IMR-90 (cell line): ENCODE measurements around the gene PRSS35. TPM values are rescaled to one million over a fixed set of nuclear protein-coding genes. Genes with fewer than 3 reads are reported as not detected.
"Not testable (repeated sequence)": the region's sequence is repeated elsewhere in the genome, so short reads cannot be mapped to it uniquely, and the experiment has no call there.

Experiments used
- ATAC-seq: fragments of 200-7000 bp; cut with Tn5 transposase; 2 replicates; pipeline ENCODE4 v1.9.1; 2020; ENCODE audit warnings: low read depth, mild to moderate bottlenecking, moderate library complexity
- BruUV-seq: library from RNA; stranded (reverse); fragments of 400-500 nt; replicated peaks from 2 replicates; lab custom pipeline; 2021; lab: Mats Ljungman, UMichigan
- CTCF ChIA-PET: fragments of 300-600 bp; formaldehyde crosslinking; extraction: SDS; loops from one replicate; lab custom pipeline; 2021; ENCODE audit warnings: antibody characterized with exemption; lab: Yijun Ruan, JAX
- POLR2A ChIA-PET: fragments of 300-600 bp; sonication (Branson Sonifier 250); formaldehyde crosslinking; loops from one replicate; lab custom pipeline; 2022; ENCODE audit warnings: antibody characterized with exemption; ENCODE audit not compliant: unreplicated experiment; lab: Charles Lee
- DNase-seq: peaks from one replicate; pipeline ENCODE4 v3.0.0; 2013
- H2AFZ ChIP-seq: replicated peaks from 2 replicates; pipeline ENCODE3; 2013; ENCODE audit warnings: low read length, mild to moderate bottlenecking; ENCODE audit not compliant: poor library complexity
- H2AK5ac ChIP-seq: 2 replicates; pipeline ENCODE4 v1.6.1; 2013; ENCODE audit warnings: low read depth, low read length, inconsistent platforms
- H2AK9ac ChIP-seq: replicated peaks from 2 replicates; pipeline ENCODE3; 2013; ENCODE audit warnings: mild to moderate bottlenecking, low read depth, low read length, moderate library complexity; ENCODE audit not compliant: poor library complexity
- H2BK120ac ChIP-seq: 2 replicates; pipeline ENCODE4 v1.6.1; 2013; ENCODE audit warnings: low read depth, low read length, inconsistent platforms
- H2BK15ac ChIP-seq: 3 replicates; pipeline ENCODE4 v1.6.1; 2013; ENCODE audit warnings: low read depth, low read length, inconsistent platforms
- H2BK20ac ChIP-seq: 2 replicates; pipeline ENCODE4 v1.6.1; 2013; ENCODE audit warnings: low read depth, mild to moderate bottlenecking, inconsistent platforms, low read length, moderate library complexity
- H2BK5ac ChIP-seq: 2 replicates; pipeline ENCODE4 v1.6.1; 2013; ENCODE audit warnings: mild to moderate bottlenecking, low read depth, low read length, inconsistent platforms; ENCODE audit not compliant: poor library complexity, severe bottlenecking
- H3K14ac ChIP-seq: replicated peaks from 2 replicates; pipeline ENCODE4 v1.6.1; 2013; ENCODE audit warnings: low read depth, low read length, inconsistent platforms
- H3K18ac ChIP-seq: 2 replicates; pipeline ENCODE4 v1.6.1; 2013; ENCODE audit warnings: low read depth, low read length, control low read depth
- H3K23ac ChIP-seq: 2 replicates; pipeline ENCODE4 v1.6.1; 2013; ENCODE audit warnings: low read depth, low read length, inconsistent platforms
- H3K27ac ChIP-seq: 2 replicates; pipeline ENCODE4 v1.5.1; 2013; ENCODE audit warnings: mild to moderate bottlenecking, control low read depth, low read length; ENCODE audit not compliant: insufficient read depth
- H3K27me3 ChIP-seq: 2 replicates; pipeline ENCODE4 v1.6.1; 2013; ENCODE audit warnings: low read length; ENCODE audit not compliant: control insufficient read depth, insufficient read depth
- H3K36me3 ChIP-seq: 2 replicates; pipeline ENCODE4 v1.6.1; 2013; ENCODE audit warnings: low read length, mixed read lengths; ENCODE audit not compliant: control insufficient read depth, insufficient read depth
- H3K4ac ChIP-seq: 2 replicates; pipeline ENCODE4 v1.6.1; 2013; ENCODE audit warnings: low read depth, low read length, inconsistent platforms
- H3K4me1 ChIP-seq: 2 replicates; pipeline ENCODE4 v1.6.1; 2013; ENCODE audit warnings: low read length, mixed read lengths; ENCODE audit not compliant: control insufficient read depth, insufficient read depth
- H3K4me2 ChIP-seq: 2 replicates; pipeline ENCODE4 v1.6.1; 2013; ENCODE audit warnings: low read depth, mild to moderate bottlenecking, control low read depth, low read length, moderate library complexity
- H3K4me3 ChIP-seq: 2 replicates; pipeline ENCODE4 v1.5.1; 2013; ENCODE audit warnings: low read depth, mild to moderate bottlenecking, control low read depth, low read length, moderate library complexity; ENCODE audit not compliant: insufficient read depth
- H3K56ac ChIP-seq: 2 replicates; pipeline ENCODE4 v1.6.1; 2013; ENCODE audit warnings: low read length, inconsistent platforms; ENCODE audit not compliant: insufficient read depth; ENCODE audit errors: extremely low read depth
- H3K79me1 ChIP-seq, 2 experiments: 2 replicates each; pipeline ENCODE4 v1.6.1; 2013; ENCODE audit warnings: low read length in 2 of 2, inconsistent platforms in 1 of 2, low read depth in 1 of 2
- H3K9ac ChIP-seq: 2 replicates; pipeline ENCODE4 v1.6.1; 2013; ENCODE audit warnings: low read depth, low read length, control low read depth
- H3K9me1 ChIP-seq: 2 replicates; pipeline ENCODE4 v1.6.1; 2013; ENCODE audit warnings: low read length, inconsistent platforms; ENCODE audit not compliant: insufficient read depth
- H3K9me3 ChIP-seq: 2 replicates; pipeline ENCODE4 v1.6.1; 2013; ENCODE audit warnings: low read length; ENCODE audit not compliant: control insufficient read depth, insufficient read depth
- H4K20me1 ChIP-seq: 2 replicates; pipeline ENCODE4 v1.6.1; 2013; ENCODE audit warnings: low read length, inconsistent platforms; ENCODE audit not compliant: insufficient read depth
- H4K5ac ChIP-seq: 2 replicates; pipeline ENCODE4 v1.6.1; 2013; ENCODE audit warnings: mild to moderate bottlenecking, low read depth, low read length, control low read depth
- H4K8ac ChIP-seq, 2 experiments: 2 replicates each; pipeline ENCODE4 v1.6.1; 2013; ENCODE audit warnings: low read depth in 2 of 2, low read length in 2 of 2, control low read depth in 1 of 2, inconsistent platforms in 1 of 2
- H4K91ac ChIP-seq: 2 replicates; pipeline ENCODE4 v1.6.1; 2013; ENCODE audit warnings: low read depth, low read length, inconsistent platforms; ENCODE audit not compliant: insufficient read depth
- WGBS, 2 experiments: methylation state at CpG; one replicate each; pipeline versions ENCODE4 v1.1.5 to v1.1.7; 2013; ENCODE audit warnings: missing lambda C conversion rate in 2 of 2; ENCODE audit not compliant: insufficient read length in 1 of 2; ENCODE audit errors: extremely low coverage in 2 of 2; 5-methylcytosine and 5-hydroxymethylcytosine counted together
- dilution Hi-C: fragments of 300-500 bp; cut with HindIII; formaldehyde crosslinking; loops from one replicate; pipeline ENCODE4 v1.14.3; 2018; ENCODE audit warnings: low sequenced_read_pairs; ENCODE audit not compliant: unreplicated experiment
- in situ Hi-C: fragments of 300-500 bp; cut with MboI; formaldehyde crosslinking; loops from 3 replicates; pipeline ENCODE4 v1.14.3; 2019; ENCODE audit warnings: low sequenced_read_pairs, inconsistent platforms, mixed read lengths
- intact Hi-C: fragments of 100-400 bp; cut with micrococcal nuclease; formaldehyde crosslinking; loops from 2 replicates; pipeline ENCODE4 v1.10.0; 2022
- polyA plus RNA-seq, 3 experiments: library from polyadenylated mRNA; depleted of rRNA; stranded (reverse); fragments of >200 nt; gene quantifications; 2 replicates each; pipeline ENCODE4 v1.2.3, GENCODE V29; 2012; ENCODE audit warnings: low replicate concordance in 1 of 3
- total RNA-seq: library from RNA; depleted of rRNA; stranded (reverse); fragments of >200 nt; gene quantifications from 2 replicates; pipeline ENCODE4 v1.2.3, GENCODE V29; 2012

PRSS35 gene
- total and polyA plus RNA-seq, 2 of the 4 experiments (the other 2 are of a cell fraction): 5.2 to 5.6 TPM

DNA sequence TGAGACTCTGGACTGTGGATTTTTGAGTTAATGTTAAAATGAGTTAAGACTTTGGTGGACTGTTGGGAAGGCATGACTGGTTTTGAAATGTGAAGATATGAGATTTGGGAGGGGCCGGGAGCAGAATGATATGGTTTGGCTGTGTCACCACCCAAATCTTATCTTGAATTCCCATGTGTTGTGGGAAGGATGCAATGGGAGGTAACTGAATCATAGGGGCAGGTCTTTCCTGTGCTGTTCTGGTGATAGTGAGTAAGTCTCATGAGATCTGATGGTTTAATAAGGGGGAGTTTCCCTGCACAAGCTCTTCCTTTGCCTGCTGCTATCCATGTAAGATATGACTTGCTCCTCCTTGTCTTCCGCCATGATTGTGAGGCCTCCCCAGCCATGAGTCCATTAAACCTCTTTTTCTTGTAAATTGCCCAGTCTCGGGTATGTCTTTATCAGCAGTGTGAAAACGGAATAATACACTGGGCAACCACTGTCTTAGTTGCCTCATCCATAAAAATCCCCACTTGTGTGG lies 59.4 kb downstream of the PRSS35 start:
- dilution Hi-C loops, H3K9ac ChIP-seq, H3K4ac ChIP-seq, H3K4me1 ChIP-seq, H3K4me2 ChIP-seq, H4K8ac ChIP-seq, intact Hi-C loops, H2BK20ac ChIP-seq, ATAC-seq, CTCF ChIA-PET, H4K91ac ChIP-seq, H2AK9ac ChIP-seq, in situ Hi-C loops, DNase-seq, H3K9me3 ChIP-seq, H2BK5ac ChIP-seq, H3K36me3 ChIP-seq, H3K4me3 ChIP-seq, H3K23ac ChIP-seq, H2AK5ac ChIP-seq, H4K5ac ChIP-seq, H2AFZ ChIP-seq, BruUV-seq, H4K20me1 ChIP-seq, H3K18ac ChIP-seq, H3K56ac ChIP-seq, H3K27me3 ChIP-seq, H3K79me1 ChIP-seq, H2BK120ac ChIP-seq, H3K9me1 ChIP-seq, H2BK15ac ChIP-seq, H3K14ac ChIP-seq, POLR2A ChIA-PET, H3K27ac ChIP-seq: not testable (repeated sequence)
- WGBS, 2 experiments: 63% methylated on average over 2 of the region's 4 CpGs; no CpG with 5 or more reads in 1 of the 2 experiments
